GM19324 (cell line): ENCODE data around the gene FCRL4.

Experiments
- ATAC-seq: cut with Tn5 transposase; IDR thresholded peaks from one replicate; pipeline ENCODE4 v1.9.1; 2021; ENCODE audit warnings: mild to moderate bottlenecking, moderate library complexity; ENCODE audit not compliant: unreplicated experiment, low FRiP score

The FCRL4 gene

GRCh38 chr1:157597959-157598667 is at the start of gene FCRL4:
Gene FCRL4 (minus strand): TSS chr1:157598085. CDS start chr1:157597944, 141 bp downstream.
- peak; percentile 46 for ATAC-seq

GRCh38 chr1:157646144-157646543 is 48.3 kb upstream of the FCRL4 start:
- no peak for ATAC-seq

GRCh38 chr1:157641177-157641576 is 43.3 kb upstream of the FCRL4 start:
- no peak for ATAC-seq

GRCh38 chr1:157639800-157640199 is 41.9 kb upstream of the FCRL4 start:
- no peak for ATAC-seq

GRCh38 chr1:157628773-157629172 is 30.9 kb upstream of the FCRL4 start:
- no peak for ATAC-seq

- no peak for ATAC-seq
These were observed 28.2 kb upstream of the FCRL4 start for GRCh38 chr1:157626099-157626498.

- no peak for ATAC-seq
These were observed 26.6 kb upstream of the FCRL4 start for GRCh38 chr1:157624471-157624870.

GRCh38 chr1:157622471-157622870 is 24.6 kb upstream of the FCRL4 start:
- no peak for ATAC-seq

GRCh38 chr1:157618190-157618589 is 20.3 kb upstream of the FCRL4 start:
- no peak for ATAC-seq

- ATAC-seq = no peak
These were observed 2.4 kb upstream of the FCRL4 start for GRCh38 chr1:157600236-157600635.

- ATAC-seq = no peak
These were observed 1.5 kb downstream of the FCRL4 start for GRCh38 chr1:157596384-157596783.

- ATAC-seq = peak; percentile 65
These were observed 2.5 kb downstream of the FCRL4 start for GRCh38 chr1:157595356-157595755.

GRCh38 chr1:157585984-157586383 is 11.9 kb downstream of the FCRL4 start:
- no peak for ATAC-seq

GRCh38 chr1:157584503-157584902 is 13.4 kb downstream of the FCRL4 start:
- ATAC-seq = no peak

- ATAC-seq = no peak
These were observed 17.1 kb downstream of the FCRL4 start for GRCh38 chr1:157580828-157581210.

- ATAC-seq = no peak
These were observed 17.6 kb downstream of the FCRL4 start for GRCh38 chr1:157580179-157580827.

GRCh38 chr1:157577420-157577819 is 20.5 kb downstream of the FCRL4 start:
- no peak for ATAC-seq

- peak; percentile 49 for ATAC-seq
These were observed 22.1 kb downstream of the FCRL4 start for GRCh38 chr1:157575744-157576143.

- no peak for ATAC-seq
These were observed 23.0 kb downstream of the FCRL4 start for GRCh38 chr1:157574836-157575235.

- peak; percentile 54 for ATAC-seq
These were observed 31.2 kb downstream of the FCRL4 start for GRCh38 chr1:157566484-157567300.

- peak; percentile 56 for ATAC-seq
These were observed 35.4 kb downstream of the FCRL4 start for GRCh38 chr1:157562515-157562914.
